ENCODE measurements around the gene FBLN2. TPM values are rescaled to one million over a fixed set of nuclear protein-coding genes. Genes with fewer than 3 reads are reported as not detected.

The FBLN2 gene
- polyA plus RNA-seq, 2 of the 4 experiments (the other 2 are of a cell fraction) = 1.1 to 2.7 TPM

DNA sequence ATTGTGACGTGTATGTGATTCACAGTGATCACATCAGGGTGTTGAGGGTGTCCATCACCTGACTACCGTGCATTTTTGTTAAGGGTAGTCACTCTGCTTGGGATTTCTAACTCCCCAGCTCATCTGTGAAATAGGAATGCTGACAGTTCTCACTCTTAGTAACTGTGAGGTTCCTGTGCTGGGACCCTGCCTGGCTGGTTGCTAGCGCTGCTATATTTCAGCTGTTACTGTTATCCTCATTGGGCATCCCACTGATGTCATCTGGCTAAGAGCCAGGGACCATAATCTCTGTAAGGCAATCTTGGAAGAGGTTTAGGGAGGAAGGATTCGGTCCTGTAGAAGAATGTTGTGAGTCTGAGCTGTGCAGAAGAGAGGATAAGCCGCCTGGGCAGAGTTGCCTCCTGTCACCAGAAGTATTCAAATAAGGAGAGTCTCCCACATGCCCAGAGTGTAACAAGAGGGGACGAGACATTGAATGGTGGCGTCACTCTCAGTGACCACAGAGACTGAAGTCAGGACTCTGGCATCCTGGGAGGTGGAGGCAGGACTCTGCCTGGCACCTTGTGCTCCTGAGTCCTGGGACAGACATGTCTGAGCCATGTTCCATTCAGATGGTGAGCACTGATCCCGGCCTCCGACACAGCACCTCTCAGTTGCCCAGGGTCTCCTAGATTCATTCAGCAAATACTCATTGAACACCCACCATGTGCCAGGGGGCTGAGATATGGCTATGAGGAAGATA is 52.2 kb downstream of the FBLN2 start:
- no peak overlapping the region for H3K4me2 ChIP-seq
- H3K9me3 ChIP-seq = no peaks in the 10 kb centered on the region
- CTCF ChIA-PET = interaction anchor here (1.0 to 2.6 kb wide), 3 partner anchors 101 to 107 kb away, joined by 5 to 9 read pairs (median 6); no protein-coding TSS in a partner anchor
- TF ChIP-seq JUNB (IDR thresholded peaks at IDR 0.05) (0 out of 2 replicates have a peak, but pooled peaks have one; percentile 19), RFX5 (IDR thresholded peaks at IDR 0.05) (no peak)
- no peak overlapping the region; a peak in 1 of 6 replicates for H3K27ac ChIP-seq
- WGBS (ENCODE audit: missing lambda C conversion rate) = 64% methylated on average over 9 of the region's 9 CpGs
- no peak overlapping the region for H3K4me3 ChIP-seq
- ATAC-seq (peak; percentile 48 to 80), DNase-seq (ENCODE audit: low read depth in 1 of 2, low spot score in 1 of 2) (peak; percentile 20 to 39), FAIRE-seq (no peak)
- peaks cover 14% of the 10 kb centered on the region; the same call in 1 of the 3 replicates for H3K4me1 ChIP-seq
- POLR2A ChIA-PET = no interaction called here

DNA sequence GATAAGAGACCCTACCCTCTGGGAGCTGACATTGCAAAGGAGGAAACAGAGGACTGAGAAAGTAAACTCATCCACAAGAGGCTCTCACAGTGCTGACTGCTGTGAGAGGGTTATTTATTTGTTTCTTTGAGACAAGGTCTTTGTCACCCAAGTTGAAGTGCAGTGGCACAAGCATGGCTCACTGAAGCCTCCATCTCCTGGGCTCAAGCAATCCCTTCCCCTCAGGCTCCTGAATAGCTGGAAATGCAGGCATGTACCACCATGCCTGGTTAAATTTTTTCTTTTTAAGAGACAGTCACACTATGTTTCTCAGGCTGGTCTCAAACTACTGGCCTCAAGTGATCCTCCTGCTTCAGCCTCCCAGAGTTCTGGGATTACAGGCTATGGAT is 52.8 kb downstream of the FBLN2 start:
- POLR2A ChIA-PET = no interaction called here
- FAIRE-seq (no peak), DNase-seq (ENCODE audit: low read depth in 1 of 2, low spot score in 1 of 2) (no peak), ATAC-seq (no peak)
- Histone ChIP-seq H3K27ac (no peak overlapping the region; a peak in 1 of 6 replicates), H3K4me3 (no peak overlapping the region), H3K4me2 (no peak overlapping the region), H3K9me3 (no peaks in the 10 kb centered on the region), H3K4me1 (peaks cover 14% of the 10 kb centered on the region; the same call in 1 of the 3 replicates)
- CTCF ChIA-PET = interaction anchor here (2.6 kb wide), 1 partner anchor 102 kb away, joined by 9 read pairs; no protein-coding TSS in a partner anchor
- TF ChIP-seq NPAS2 (CRISPR knock-in tag; IDR thresholded peaks at IDR 0.05; ENCODE audit: borderline replicate concordance) (no peak), CBX2 (IDR thresholded peaks at IDR 0.05; ENCODE audit: borderline replicate concordance, low read depth) (no peak), HDAC2 (IDR thresholded peaks at IDR 0.05) (no peak), RAD21 (conservative IDR thresholded peaks at IDR 0.05 in 1 of 2, IDR thresholded peaks at IDR 0.05 in 1 of 2) (no peak), ZNF302 (CRISPR knock-in tag; IDR thresholded peaks at IDR 0.05) (no peak), SREBF2 (IDR thresholded peaks at IDR 0.05) (no peak), POLR2A (IDR thresholded peaks at IDR 0.05; ENCODE audit: low read length) (no peak), KDM5A (IDR thresholded peaks at IDR 0.05) (no peak), GATA3 (IDR thresholded peaks at IDR 0.05; ENCODE audit: borderline replicate concordance) (no peak)
- TF ChIP-seq, protein P1, sequence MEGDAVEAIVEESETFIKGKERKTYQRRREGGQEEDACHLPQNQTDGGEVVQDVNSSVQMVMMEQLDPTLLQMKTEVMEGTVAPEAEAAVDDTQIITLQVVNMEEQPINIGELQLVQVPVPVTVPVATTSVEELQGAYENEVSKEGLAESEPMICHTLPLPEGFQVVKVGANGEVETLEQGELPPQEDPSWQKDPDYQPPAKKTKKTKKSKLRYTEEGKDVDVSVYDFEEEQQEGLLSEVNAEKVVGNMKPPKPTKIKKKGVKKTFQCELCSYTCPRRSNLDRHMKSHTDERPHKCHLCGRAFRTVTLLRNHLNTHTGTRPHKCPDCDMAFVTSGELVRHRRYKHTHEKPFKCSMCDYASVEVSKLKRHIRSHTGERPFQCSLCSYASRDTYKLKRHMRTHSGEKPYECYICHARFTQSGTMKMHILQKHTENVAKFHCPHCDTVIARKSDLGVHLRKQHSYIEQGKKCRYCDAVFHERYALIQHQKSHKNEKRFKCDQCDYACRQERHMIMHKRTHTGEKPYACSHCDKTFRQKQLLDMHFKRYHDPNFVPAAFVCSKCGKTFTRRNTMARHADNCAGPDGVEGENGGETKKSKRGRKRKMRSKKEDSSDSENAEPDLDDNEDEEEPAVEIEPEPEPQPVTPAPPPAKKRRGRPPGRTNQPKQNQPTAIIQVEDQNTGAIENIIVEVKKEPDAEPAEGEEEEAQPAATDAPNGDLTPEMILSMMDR (IDR thresholded peaks at IDR 0.05) = no peak
- TF ChIP-seq, protein P2, sequence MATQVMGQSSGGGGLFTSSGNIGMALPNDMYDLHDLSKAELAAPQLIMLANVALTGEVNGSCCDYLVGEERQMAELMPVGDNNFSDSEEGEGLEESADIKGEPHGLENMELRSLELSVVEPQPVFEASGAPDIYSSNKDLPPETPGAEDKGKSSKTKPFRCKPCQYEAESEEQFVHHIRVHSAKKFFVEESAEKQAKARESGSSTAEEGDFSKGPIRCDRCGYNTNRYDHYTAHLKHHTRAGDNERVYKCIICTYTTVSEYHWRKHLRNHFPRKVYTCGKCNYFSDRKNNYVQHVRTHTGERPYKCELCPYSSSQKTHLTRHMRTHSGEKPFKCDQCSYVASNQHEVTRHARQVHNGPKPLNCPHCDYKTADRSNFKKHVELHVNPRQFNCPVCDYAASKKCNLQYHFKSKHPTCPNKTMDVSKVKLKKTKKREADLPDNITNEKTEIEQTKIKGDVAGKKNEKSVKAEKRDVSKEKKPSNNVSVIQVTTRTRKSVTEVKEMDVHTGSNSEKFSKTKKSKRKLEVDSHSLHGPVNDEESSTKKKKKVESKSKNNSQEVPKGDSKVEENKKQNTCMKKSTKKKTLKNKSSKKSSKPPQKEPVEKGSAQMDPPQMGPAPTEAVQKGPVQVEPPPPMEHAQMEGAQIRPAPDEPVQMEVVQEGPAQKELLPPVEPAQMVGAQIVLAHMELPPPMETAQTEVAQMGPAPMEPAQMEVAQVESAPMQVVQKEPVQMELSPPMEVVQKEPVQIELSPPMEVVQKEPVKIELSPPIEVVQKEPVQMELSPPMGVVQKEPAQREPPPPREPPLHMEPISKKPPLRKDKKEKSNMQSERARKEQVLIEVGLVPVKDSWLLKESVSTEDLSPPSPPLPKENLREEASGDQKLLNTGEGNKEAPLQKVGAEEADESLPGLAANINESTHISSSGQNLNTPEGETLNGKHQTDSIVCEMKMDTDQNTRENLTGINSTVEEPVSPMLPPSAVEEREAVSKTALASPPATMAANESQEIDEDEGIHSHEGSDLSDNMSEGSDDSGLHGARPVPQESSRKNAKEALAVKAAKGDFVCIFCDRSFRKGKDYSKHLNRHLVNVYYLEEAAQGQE (IDR thresholded peaks at IDR 0.05) = no peak

DNA sequence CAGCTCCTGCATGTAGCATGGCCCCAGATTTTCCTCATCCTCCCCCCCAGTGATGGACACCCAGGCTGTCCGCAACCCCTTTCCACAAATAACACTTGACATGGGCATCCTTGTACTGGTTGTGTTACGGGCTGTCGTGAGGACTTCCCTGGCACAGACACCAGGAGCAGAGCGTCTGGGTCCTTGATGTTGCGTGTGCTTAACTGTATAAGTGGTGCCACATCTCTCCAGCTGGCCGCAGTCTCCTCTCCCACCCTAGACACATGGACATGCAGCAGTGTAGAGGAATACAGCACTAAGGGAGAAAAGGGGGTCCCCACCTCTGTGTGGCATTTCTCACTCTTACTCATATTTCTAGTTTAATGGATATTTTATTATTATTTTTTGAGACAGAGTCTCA is 56.6 kb downstream of the FBLN2 start:
- DNase-seq (ENCODE audit: low read depth in 1 of 2, low spot score in 1 of 2) (no peak), ATAC-seq (no peak), FAIRE-seq (no peak)
- no peak overlapping the region for H3K4me2 ChIP-seq
- H3K27ac ChIP-seq = no peak overlapping the region
- 66% methylated on average over 6 of the region's 6 CpGs for WGBS (ENCODE audit: missing lambda C conversion rate)
- ChIA-PET POLR2A (no interaction called here), CTCF (interaction anchor here (0.8 to 4.1 kb wide), 3 partner anchors 43 to 502 kb away, joined by 4 to 23 read pairs (median 14); no protein-coding TSS in a partner anchor)
- no peaks in the 10 kb centered on the region; the same call in 2 of the 3 replicates for H3K4me1 ChIP-seq
- TF ChIP-seq, protein P1 (IDR thresholded peaks at IDR 0.05) = no peak
- no peak for TF ChIP-seq FOXS1 (CRISPR knock-in tag; IDR thresholded peaks at IDR 0.05)
- no peak for TF ChIP-seq SREBF2 (IDR thresholded peaks at IDR 0.05)
- TF ChIP-seq FOSL2 (IDR thresholded peaks at IDR 0.05) = no peak
- no peak for TF ChIP-seq FOSL2 (CRISPR knock-in tag; IDR thresholded peaks at IDR 0.05)
- TF ChIP-seq JUNB (IDR thresholded peaks at IDR 0.05) = no peak
- TF ChIP-seq PHF8 (IDR thresholded peaks at IDR 0.05; ENCODE audit: borderline replicate concordance, low read depth) = no peak
- TF ChIP-seq ZFP36 (IDR thresholded peaks at IDR 0.05; ENCODE audit: borderline replicate concordance, partially characterized antibody) = no peak
- no peak for TF ChIP-seq EHF (CRISPR knock-in tag; IDR thresholded peaks at IDR 0.05)
- H3K9me3 ChIP-seq = no peaks in the 10 kb centered on the region
- H3K4me3 ChIP-seq = no peak overlapping the region

All from A549 (cell line).